ENCODE measurements around the gene PRDM11.
"Not testable (repeated sequence)": the region's sequence is repeated elsewhere in the genome, so short reads cannot be mapped to it uniquely, and the experiment has no call there.

Gene PRDM11

GRCh38 chr11:45146072-45147016 is at the start of gene PRDM11:
TSS of gene PRDM11 (plus strand) at chr11:45146639. CDS start at chr11:45181767, 35,128 bp downstream.
- peak; percentile 70 for DNase-seq

GRCh38 chr11:45097721-45098493 is 48.5 kb upstream of the PRDM11 start:
- DNase-seq: peak; percentile 91

GRCh38 chr11:45098929-45099328 is 47.5 kb upstream of the PRDM11 start:
- no peak for DNase-seq

GRCh38 chr11:45100339-45100738 is 46.1 kb upstream of the PRDM11 start:
- DNase-seq: peak; percentile 85

GRCh38 chr11:45102361-45102809 is 44.1 kb upstream of the PRDM11 start:
- DNase-seq: peak; percentile 46

- peak; percentile 91 for DNase-seq
Observed at GRCh38 chr11:45102810-45103621, 43.4 kb upstream of the PRDM11 start.

GRCh38 chr11:45104006-45104789 is 42.2 kb upstream of the PRDM11 start:
- DNase-seq: no peak

- DNase-seq: no peak
Observed at GRCh38 chr11:45104790-45105084, 41.7 kb upstream of the PRDM11 start.

GRCh38 chr11:45105233-45105983 is 41.0 kb upstream of the PRDM11 start:
- peak; percentile 40 for DNase-seq

- no peak for DNase-seq
Observed at GRCh38 chr11:45105984-45106375, 40.5 kb upstream of the PRDM11 start.

GRCh38 chr11:45106440-45106839 is 40.0 kb upstream of the PRDM11 start:
- DNase-seq: no peak

GRCh38 chr11:45107029-45107428 is 39.4 kb upstream of the PRDM11 start:
- DNase-seq: no peak

GRCh38 chr11:45108070-45109064 is 38.1 kb upstream of the PRDM11 start:
- peak; percentile 66 for DNase-seq

- peak; percentile 75 for DNase-seq
Observed at GRCh38 chr11:45109400-45109799, 37.0 kb upstream of the PRDM11 start.

GRCh38 chr11:45110562-45110961 is 35.9 kb upstream of the PRDM11 start:
- DNase-seq: peak; percentile 43

GRCh38 chr11:45113807-45114206 is 32.6 kb upstream of the PRDM11 start:
- DNase-seq: no peak

- DNase-seq: not testable (repeated sequence)
Observed at GRCh38 chr11:45127836-45128235, 18.6 kb upstream of the PRDM11 start.

- peak; percentile 24 for DNase-seq
Observed at GRCh38 chr11:45133878-45134277, 12.6 kb upstream of the PRDM11 start.

GRCh38 chr11:45141171-45141570 is 5.3 kb upstream of the PRDM11 start:
- no peak for DNase-seq

GRCh38 chr11:45141631-45142030 is 4.8 kb upstream of the PRDM11 start:
- DNase-seq: no peak
